GM12872 (cell line): Measurements from ENCODE around the gene TLX3.

Experiments used
- TF ChIP-seq, protein P1 (sequence below): IDR thresholded peaks from 3 replicates; pipeline ENCODE4 v1.5.1; 2011; ENCODE audit warnings: low read depth, mild to moderate bottlenecking, low read length, moderate library complexity; ENCODE audit not compliant: insufficient read depth

TLX3 gene

DNA sequence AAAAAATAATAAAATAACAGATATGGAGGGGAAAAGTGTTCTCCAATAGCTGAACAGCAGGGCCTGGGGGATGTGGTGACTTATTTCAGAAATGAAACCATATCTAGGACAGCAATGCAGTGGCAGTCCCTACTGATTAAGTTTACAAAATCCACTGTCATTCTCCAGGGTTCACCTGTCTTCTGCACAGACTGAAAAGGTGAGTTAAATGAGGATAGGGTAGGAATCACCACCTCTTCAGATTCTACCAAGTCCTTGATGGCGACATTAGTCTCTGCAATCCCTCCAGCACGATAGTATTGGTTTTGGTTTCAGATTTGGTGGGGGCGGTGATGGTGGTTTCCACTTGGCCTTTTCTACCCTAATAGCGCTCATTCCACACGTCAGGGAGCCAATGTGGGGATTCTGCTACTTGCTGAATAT is 46.3 kb downstream of the TLX3 start:
- TF ChIP-seq, protein P1, sequence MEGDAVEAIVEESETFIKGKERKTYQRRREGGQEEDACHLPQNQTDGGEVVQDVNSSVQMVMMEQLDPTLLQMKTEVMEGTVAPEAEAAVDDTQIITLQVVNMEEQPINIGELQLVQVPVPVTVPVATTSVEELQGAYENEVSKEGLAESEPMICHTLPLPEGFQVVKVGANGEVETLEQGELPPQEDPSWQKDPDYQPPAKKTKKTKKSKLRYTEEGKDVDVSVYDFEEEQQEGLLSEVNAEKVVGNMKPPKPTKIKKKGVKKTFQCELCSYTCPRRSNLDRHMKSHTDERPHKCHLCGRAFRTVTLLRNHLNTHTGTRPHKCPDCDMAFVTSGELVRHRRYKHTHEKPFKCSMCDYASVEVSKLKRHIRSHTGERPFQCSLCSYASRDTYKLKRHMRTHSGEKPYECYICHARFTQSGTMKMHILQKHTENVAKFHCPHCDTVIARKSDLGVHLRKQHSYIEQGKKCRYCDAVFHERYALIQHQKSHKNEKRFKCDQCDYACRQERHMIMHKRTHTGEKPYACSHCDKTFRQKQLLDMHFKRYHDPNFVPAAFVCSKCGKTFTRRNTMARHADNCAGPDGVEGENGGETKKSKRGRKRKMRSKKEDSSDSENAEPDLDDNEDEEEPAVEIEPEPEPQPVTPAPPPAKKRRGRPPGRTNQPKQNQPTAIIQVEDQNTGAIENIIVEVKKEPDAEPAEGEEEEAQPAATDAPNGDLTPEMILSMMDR, result no peak

DNA sequence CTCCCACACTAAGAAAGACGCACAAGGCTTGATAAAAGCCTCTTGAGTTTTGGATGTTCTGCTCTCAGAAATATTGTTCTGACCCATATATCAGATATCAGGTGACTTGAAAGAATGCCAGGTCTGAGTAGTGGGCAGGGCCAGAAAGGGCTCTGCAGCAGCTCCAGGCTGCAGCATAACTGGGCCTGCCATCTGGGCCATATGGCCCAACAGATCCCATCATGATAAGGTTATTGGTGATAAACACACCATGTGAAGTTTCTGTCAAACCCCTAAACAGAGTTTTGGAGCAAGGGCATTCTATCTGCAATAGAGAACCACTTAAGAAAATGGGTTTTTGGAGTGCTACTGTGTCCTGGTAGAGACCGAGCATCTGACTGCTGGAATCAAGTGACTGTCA is 48.8 kb downstream of the TLX3 start:
- TF ChIP-seq, protein P1, result no peak
